Suprapubic skin (tissue), 4 donors: ENCODE results near the gene EFCAB8. TPM values are rescaled to one million over a fixed set of nuclear protein-coding genes. Genes with fewer than 3 reads are reported as not detected.

Experiments
- DNase-seq, 2 donors: peaks; one replicate each; pipeline ENCODE4 v3.0.0-alpha.2; 2019; ENCODE audit warnings: low spot score in 2 of 2
- H3K27ac ChIP-seq: fragments of 200-600 bp; sonication (generic); one replicate; pipeline ENCODE4 v1.5.1; 2019
- H3K27me3 ChIP-seq: fragments of 200-600 bp; sonication (generic); one replicate; pipeline ENCODE4 v1.5.1; 2019
- H3K36me3 ChIP-seq: fragments of 200-600 bp; sonication (generic); one replicate; pipeline ENCODE4 v1.5.1; 2019
- H3K4me1 ChIP-seq: fragments of 200-600 bp; sonication (generic); one replicate; pipeline ENCODE4 v1.5.1; 2019
- H3K4me3 ChIP-seq: fragments of 200-600 bp; sonication (generic); one replicate; pipeline ENCODE4 v1.5.1; 2019; ENCODE audit warnings: mild to moderate bottlenecking
- H3K9me3 ChIP-seq: fragments of 200-600 bp; sonication (generic); one replicate; pipeline ENCODE4 v1.5.1; 2019
- EP300 ChIP-seq: sonication (generic); formaldehyde crosslinking; IDR thresholded peaks from one replicate; pipeline ENCODE4 v1.6.1; 2017; ENCODE audit warnings: antibody characterized with exemption
- POLR2A ChIP-seq, 2 donors: fragments of 450-650 bp; IDR thresholded peaks; one replicate each; pipeline ENCODE4 v1.6.1; 2017; ENCODE audit warnings: antibody characterized with exemption in 2 of 2, mild to moderate bottlenecking in 2 of 2, moderate library complexity in 2 of 2
- POLR2AphosphoS5 ChIP-seq, 3 donors: sonication (generic); formaldehyde crosslinking; IDR thresholded peaks; one replicate each; pipeline ENCODE4 v1.6.1; 2017; ENCODE audit warnings: antibody characterized with exemption in 3 of 3
- WGBS: methylation state at CpG from one replicate; pipeline ENCODE4 v1.1.5; 2018; 5-methylcytosine and 5-hydroxymethylcytosine counted together
- total RNA-seq, 4 donors: library from RNA; depleted of rRNA; stranded (reverse); fragments of >200 nt; gene quantifications; one replicate each; pipeline ENCODE4 v1.1.0, GENCODE V29; 2016
- TF ChIP-seq, protein P1 (sequence below), 2 donors: fragments of 200-600 bp in 1 of 2; fragments of 450-650 bp in 1 of 2; sonication (generic) in 1 of 2; IDR thresholded peaks; one replicate each; pipeline ENCODE4 v1.5.1; 2016 to 2019; ENCODE audit warnings: antibody characterized with exemption in 2 of 2, mild to moderate bottlenecking in 1 of 2, moderate library complexity in 1 of 2

The EFCAB8 gene
- total RNA-seq, 4 donors from 2014 or later, result 0.76 to 0.89 TPM; not detected in 2

DNA sequence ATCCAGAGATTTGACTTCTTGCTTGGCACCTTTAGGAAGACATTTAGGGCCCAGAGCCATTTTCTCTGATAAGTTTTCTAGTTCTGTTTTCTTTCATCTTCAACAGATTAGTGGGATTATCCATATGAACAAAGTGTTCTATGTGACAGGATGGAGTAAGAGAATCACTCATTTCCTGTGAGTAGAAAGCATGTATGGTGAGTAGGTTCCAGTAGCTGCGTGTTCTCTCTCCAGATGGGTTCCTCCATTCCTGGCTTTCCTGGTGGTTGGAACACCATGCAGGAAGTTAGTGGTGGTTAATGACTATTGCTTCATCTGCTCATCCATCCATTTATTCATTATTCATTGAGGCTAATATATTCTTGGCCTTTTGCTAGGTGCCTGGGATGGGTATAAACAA lies 54.0 kb downstream of the EFCAB8 start:
- H3K4me1 ChIP-seq, result no peaks in the 10 kb centered on the region
- no peak overlapping the region for H3K4me3 ChIP-seq
- DNase-seq, result no peak
- H3K27me3 ChIP-seq, result no peaks in the 10 kb centered on the region
- 100% methylated on average over 1 of the region's 1 CpG for WGBS
- no peak for TF ChIP-seq EP300
- TF ChIP-seq POLR2AphosphoS5 (IDR thresholded peaks at IDR 0.05), result no peak
- TF ChIP-seq, protein P1, sequence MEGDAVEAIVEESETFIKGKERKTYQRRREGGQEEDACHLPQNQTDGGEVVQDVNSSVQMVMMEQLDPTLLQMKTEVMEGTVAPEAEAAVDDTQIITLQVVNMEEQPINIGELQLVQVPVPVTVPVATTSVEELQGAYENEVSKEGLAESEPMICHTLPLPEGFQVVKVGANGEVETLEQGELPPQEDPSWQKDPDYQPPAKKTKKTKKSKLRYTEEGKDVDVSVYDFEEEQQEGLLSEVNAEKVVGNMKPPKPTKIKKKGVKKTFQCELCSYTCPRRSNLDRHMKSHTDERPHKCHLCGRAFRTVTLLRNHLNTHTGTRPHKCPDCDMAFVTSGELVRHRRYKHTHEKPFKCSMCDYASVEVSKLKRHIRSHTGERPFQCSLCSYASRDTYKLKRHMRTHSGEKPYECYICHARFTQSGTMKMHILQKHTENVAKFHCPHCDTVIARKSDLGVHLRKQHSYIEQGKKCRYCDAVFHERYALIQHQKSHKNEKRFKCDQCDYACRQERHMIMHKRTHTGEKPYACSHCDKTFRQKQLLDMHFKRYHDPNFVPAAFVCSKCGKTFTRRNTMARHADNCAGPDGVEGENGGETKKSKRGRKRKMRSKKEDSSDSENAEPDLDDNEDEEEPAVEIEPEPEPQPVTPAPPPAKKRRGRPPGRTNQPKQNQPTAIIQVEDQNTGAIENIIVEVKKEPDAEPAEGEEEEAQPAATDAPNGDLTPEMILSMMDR (IDR thresholded peaks at IDR 0.05), result no peak
- TF ChIP-seq POLR2A (IDR thresholded peaks at IDR 0.05), result no peak
- no peaks in the 10 kb centered on the region for H3K36me3 ChIP-seq
- no peak overlapping the region for H3K27ac ChIP-seq
- peaks cover 3% of the 10 kb centered on the region for H3K9me3 ChIP-seq

DNA sequence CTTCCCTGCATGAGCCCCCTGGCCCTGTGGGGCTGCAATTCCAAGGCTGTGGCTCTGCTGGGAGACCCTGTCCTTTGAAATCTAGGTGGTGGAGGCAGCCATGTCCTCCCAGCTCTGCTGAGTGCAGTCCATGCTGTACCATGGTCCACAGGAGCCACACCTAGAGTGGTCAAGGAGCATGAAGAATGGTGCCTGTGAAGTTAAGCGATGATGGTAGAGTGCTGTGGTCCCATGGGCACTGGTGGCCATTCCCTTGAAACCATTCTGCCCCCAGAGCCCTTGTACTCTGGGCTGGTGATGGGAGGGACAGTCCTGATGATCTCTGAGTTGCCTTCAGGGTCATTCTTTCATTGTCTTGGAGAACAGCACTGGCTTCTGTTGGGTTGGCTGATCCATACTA lies 55.3 kb downstream of the EFCAB8 start:
- Histone ChIP-seq H3K27me3 (no peaks in the 10 kb centered on the region), H3K36me3 (no peaks in the 10 kb centered on the region), H3K9me3 (peaks cover 3% of the 10 kb centered on the region), H3K4me1 (no peaks in the 10 kb centered on the region), H3K27ac (no peak overlapping the region), H3K4me3 (no peak overlapping the region)
- 100% methylated on average over 1 of the region's 1 CpG for WGBS
- DNase-seq, result peak; percentile 27 to 29
- TF ChIP-seq POLR2A (IDR thresholded peaks at IDR 0.05) (no peak), EP300 (no peak), POLR2AphosphoS5 (IDR thresholded peaks at IDR 0.05) (no peak)
- TF ChIP-seq, protein P1 (IDR thresholded peaks at IDR 0.05), result no peak

DNA sequence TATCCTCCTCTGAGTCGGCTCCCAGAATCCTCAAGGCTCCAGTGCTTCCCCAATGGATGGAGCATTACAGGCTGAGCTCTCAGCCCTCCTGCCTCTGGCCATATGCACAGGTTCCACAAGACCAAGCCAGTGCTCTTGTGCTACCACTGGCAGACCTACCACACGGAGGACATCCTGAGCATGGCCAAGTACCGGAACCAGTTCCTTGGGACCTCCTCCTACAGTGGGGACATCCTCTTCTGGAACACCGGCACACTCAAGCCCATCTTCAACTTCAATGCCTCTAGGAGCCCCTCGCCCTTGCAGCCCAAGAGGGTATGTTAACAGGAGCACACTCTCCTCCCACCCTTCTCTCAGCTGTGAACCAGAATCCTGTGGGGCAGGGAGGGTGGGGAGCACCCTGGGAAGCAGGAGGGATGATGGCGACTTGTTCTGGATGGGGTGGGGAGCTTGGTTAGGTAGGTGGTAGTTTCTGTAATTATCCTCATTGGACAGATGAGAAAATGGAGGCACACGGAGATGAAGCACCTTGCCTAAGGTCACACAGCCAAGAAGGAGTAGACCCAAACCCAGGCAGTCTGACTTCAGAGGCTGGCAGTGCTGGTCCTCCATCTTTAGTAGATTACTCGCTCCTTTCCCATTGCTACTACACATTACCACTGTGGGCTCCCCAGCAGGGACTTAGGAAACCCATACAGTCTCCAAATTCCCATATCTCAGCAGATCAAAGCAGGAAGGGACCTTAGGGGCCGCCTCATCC lies 58.6 kb downstream of the EFCAB8 start:
- peak; percentile 28 to 58 for DNase-seq

DNA sequence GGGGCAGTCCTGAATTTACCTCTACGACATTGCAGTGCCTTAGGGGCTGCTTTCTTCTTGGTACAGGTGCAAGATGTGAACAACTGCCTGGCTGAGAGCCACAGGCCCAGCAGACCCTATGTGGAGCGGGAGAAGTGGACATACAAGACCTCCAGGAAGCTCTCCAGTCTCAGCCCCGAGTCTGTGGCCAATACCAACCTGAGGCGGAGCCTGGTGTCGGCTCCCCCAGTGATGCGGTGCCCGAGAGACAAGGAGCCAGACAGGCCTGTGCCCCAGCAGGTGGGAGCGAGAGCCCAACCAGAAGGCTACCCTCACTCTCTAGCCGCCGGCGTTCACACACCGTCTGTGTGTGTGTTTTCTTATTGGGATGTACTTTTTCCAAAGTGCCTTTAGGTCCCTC lies 59.6 kb downstream of the EFCAB8 start:
- H3K4me3 ChIP-seq, result no peak overlapping the region
- H3K36me3 ChIP-seq, result no peaks in the 10 kb centered on the region
- WGBS, result 79% methylated on average over 7 of the region's 12 CpGs
- no peak overlapping the region for H3K27ac ChIP-seq
- H3K27me3 ChIP-seq, result no peaks in the 10 kb centered on the region
- H3K4me1 ChIP-seq, result no peaks in the 10 kb centered on the region
- peak; percentile 49 to 63 for DNase-seq
- H3K9me3 ChIP-seq, result peaks cover 3% of the 10 kb centered on the region
- no peak for TF ChIP-seq POLR2AphosphoS5 (IDR thresholded peaks at IDR 0.05)
- TF ChIP-seq, protein P1 (IDR thresholded peaks at IDR 0.05), result no peak
- no peak for TF ChIP-seq POLR2A (IDR thresholded peaks at IDR 0.05)
- TF ChIP-seq EP300, result no peak

More for the DNA sequence above, 58.6 kb downstream of the EFCAB8 start:
- no peak overlapping the region for H3K27ac ChIP-seq
- WGBS, result 72% methylated on average over 8 of the region's 9 CpGs
- TF ChIP-seq POLR2AphosphoS5 (IDR thresholded peaks at IDR 0.05), result no peak
- no peak for TF ChIP-seq POLR2A (IDR thresholded peaks at IDR 0.05)
- TF ChIP-seq EP300, result no peak
- TF ChIP-seq, protein P1 (IDR thresholded peaks at IDR 0.05), result no peak
- no peak overlapping the region for H3K4me3 ChIP-seq
- H3K36me3 ChIP-seq, result no peaks in the 10 kb centered on the region
- no peaks in the 10 kb centered on the region for H3K27me3 ChIP-seq
- H3K9me3 ChIP-seq, result peaks cover 3% of the 10 kb centered on the region
- H3K4me1 ChIP-seq, result no peaks in the 10 kb centered on the region

DNA sequence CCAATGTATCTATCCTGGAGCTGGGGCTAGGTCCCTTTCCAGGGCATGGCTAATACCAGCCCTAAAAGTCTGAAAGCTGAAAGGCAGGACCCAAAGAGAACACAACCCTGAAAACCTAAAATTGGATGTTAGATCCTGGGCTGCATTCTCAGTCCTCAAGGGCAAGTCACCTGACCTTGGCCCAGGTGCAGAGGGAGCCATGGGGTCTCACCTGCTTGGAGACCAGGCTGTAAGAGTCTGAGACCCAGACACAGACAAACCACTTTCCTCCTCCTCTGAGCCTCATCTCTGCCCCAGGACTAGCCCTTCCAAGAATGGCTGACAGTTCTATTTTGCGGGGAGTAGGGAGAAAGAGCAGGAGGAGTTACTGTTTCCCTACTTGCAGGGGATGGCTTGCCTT lies 60.0 kb downstream of the EFCAB8 start:
- WGBS, result no CpG with 5 or more reads among the region's 1 CpG
- TF ChIP-seq, protein P1 (IDR thresholded peaks at IDR 0.05), result no peak
- TF ChIP-seq EP300 (no peak), POLR2A (IDR thresholded peaks at IDR 0.05) (no peak), POLR2AphosphoS5 (IDR thresholded peaks at IDR 0.05) (no peak)
- peak in 1 of 2 donors; percentile 15 for DNase-seq

More for the DNA sequence above, 60.0 kb downstream of the EFCAB8 start:
- H3K4me1 ChIP-seq, result no peaks in the 10 kb centered on the region
- peaks cover 3% of the 10 kb centered on the region for H3K9me3 ChIP-seq
- H3K36me3 ChIP-seq, result no peaks in the 10 kb centered on the region
- no peak overlapping the region for H3K4me3 ChIP-seq
- no peaks in the 10 kb centered on the region for H3K27me3 ChIP-seq
- H3K27ac ChIP-seq, result no peak overlapping the region
